Brain microvascular endothelial cell (primary cell): ENCODE measurements around the gene PPP1R1A.

Experiments used
- DNase-seq: peaks from one replicate; pipeline ENCODE4 v3.0.0-alpha.2; 2020
- H3K27ac ChIP-seq: fragments of 250-450 bp; sonication (Bioruptor Pico); 2 replicates; pipeline ENCODE4 v1.5.1; 2020; ENCODE audit warnings: mild to moderate bottlenecking, moderate library complexity
- H3K27me3 ChIP-seq: fragments of 250-450 bp; sonication (Bioruptor Pico); replicated peaks from 2 replicates; pipeline ENCODE4 v1.5.1; 2020; ENCODE audit warnings: mild to moderate bottlenecking
- H3K36me3 ChIP-seq: fragments of 250-450 bp; sonication (Bioruptor Pico); replicated peaks from 2 replicates; pipeline ENCODE4 v1.5.1; 2020; ENCODE audit warnings: mild to moderate bottlenecking
- H3K4me3 ChIP-seq: 2 replicates; pipeline ENCODE4 v1.5.1; 2011; ENCODE audit warnings: low read depth, mild to moderate bottlenecking, control low read depth, low read length, moderate library complexity
- CTCF ChIP-seq: IDR thresholded peaks from 2 replicates; pipeline ENCODE4 v1.5.1; 2011; ENCODE audit warnings: low read depth, mild to moderate bottlenecking, moderate library complexity, low read length, control low read depth, inconsistent platforms; ENCODE audit errors: missing control alignments
- in situ Hi-C: cut with HindIII; loops from 2 replicates; pipeline ENCODE4 v1.10.0; 2017; ENCODE audit warnings: low sequenced_read_pairs, low pct_ligation_motif_present

PPP1R1A gene

GRCh38 chr12:54555670-54556257 lies 32.7 kb downstream of the PPP1R1A start:
- Histone ChIP-seq H3K4me3 (no peak overlapping the region), H3K27me3 (peaks cover 13% of the 10 kb centered on the region), H3K36me3 (no peaks in the 10 kb centered on the region), H3K27ac (no peak overlapping the region)
- DNase-seq: no peak
- in situ Hi-C loops: no loop called here
- no peak for TF ChIP-seq CTCF

- no peaks in the 10 kb centered on the region for H3K36me3 ChIP-seq
- TF ChIP-seq CTCF: no peak
- H3K27me3 ChIP-seq: peaks cover 47% of the 10 kb centered on the region
- in situ Hi-C loops: no loop called here
- no peak overlapping the region for H3K27ac ChIP-seq
- DNase-seq: no peak
- H3K4me3 ChIP-seq: peak overlapping the region; percentile 39
Measured at GRCh38 chr12:54549774-54550451, 38.5 kb downstream of the PPP1R1A start.

- Histone ChIP-seq H3K36me3 (no peaks in the 10 kb centered on the region), H3K27me3 (peaks cover 41% of the 10 kb centered on the region), H3K4me3 (no peak overlapping the region), H3K27ac (no peak overlapping the region)
- TF ChIP-seq CTCF: no peak
- no peak for DNase-seq
- in situ Hi-C loops: no loop called here
Measured at GRCh38 chr12:54546511-54546910, 41.9 kb downstream of the PPP1R1A start.

GRCh38 chr12:54544743-54545142 lies 43.7 kb downstream of the PPP1R1A start:
- peaks cover 26% of the 10 kb centered on the region for H3K27me3 ChIP-seq
- DNase-seq: no peak

GRCh38 chr12:54543526-54543925 lies 44.9 kb downstream of the PPP1R1A start:
- no peak overlapping the region for H3K27ac ChIP-seq
- TF ChIP-seq CTCF: no peak
- H3K4me3 ChIP-seq: no peak overlapping the region
- DNase-seq: no peak
- in situ Hi-C loops: no loop called here
- peaks cover 17% of the 10 kb centered on the region for H3K27me3 ChIP-seq
- H3K36me3 ChIP-seq: no peaks in the 10 kb centered on the region

More at GRCh38 chr12:54544743-54545142, 43.7 kb downstream of the PPP1R1A start:
- in situ Hi-C loops: no loop called here
- no peak overlapping the region for H3K27ac ChIP-seq
- no peak for TF ChIP-seq CTCF
- no peak overlapping the region for H3K4me3 ChIP-seq
- H3K36me3 ChIP-seq: no peaks in the 10 kb centered on the region
